ENCODE data around the gene FLACC1.

- TF ChIP-seq, protein P1, sequence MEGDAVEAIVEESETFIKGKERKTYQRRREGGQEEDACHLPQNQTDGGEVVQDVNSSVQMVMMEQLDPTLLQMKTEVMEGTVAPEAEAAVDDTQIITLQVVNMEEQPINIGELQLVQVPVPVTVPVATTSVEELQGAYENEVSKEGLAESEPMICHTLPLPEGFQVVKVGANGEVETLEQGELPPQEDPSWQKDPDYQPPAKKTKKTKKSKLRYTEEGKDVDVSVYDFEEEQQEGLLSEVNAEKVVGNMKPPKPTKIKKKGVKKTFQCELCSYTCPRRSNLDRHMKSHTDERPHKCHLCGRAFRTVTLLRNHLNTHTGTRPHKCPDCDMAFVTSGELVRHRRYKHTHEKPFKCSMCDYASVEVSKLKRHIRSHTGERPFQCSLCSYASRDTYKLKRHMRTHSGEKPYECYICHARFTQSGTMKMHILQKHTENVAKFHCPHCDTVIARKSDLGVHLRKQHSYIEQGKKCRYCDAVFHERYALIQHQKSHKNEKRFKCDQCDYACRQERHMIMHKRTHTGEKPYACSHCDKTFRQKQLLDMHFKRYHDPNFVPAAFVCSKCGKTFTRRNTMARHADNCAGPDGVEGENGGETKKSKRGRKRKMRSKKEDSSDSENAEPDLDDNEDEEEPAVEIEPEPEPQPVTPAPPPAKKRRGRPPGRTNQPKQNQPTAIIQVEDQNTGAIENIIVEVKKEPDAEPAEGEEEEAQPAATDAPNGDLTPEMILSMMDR (conservative IDR thresholded peaks at IDR 0.05) = no peak
- no peak for TF ChIP-seq ZFX (IDR thresholded peaks at IDR 0.05)
Observed at GRCh38 chr2:201285499-201285898, 71.6 kb downstream of the FLACC1 start.
